ENCODE data around the gene LPIN1.
"Not testable (repeated sequence)": the region's sequence is repeated elsewhere in the genome, so short reads cannot be mapped to it uniquely, and the experiment has no call there.

Gene LPIN1

DNA sequence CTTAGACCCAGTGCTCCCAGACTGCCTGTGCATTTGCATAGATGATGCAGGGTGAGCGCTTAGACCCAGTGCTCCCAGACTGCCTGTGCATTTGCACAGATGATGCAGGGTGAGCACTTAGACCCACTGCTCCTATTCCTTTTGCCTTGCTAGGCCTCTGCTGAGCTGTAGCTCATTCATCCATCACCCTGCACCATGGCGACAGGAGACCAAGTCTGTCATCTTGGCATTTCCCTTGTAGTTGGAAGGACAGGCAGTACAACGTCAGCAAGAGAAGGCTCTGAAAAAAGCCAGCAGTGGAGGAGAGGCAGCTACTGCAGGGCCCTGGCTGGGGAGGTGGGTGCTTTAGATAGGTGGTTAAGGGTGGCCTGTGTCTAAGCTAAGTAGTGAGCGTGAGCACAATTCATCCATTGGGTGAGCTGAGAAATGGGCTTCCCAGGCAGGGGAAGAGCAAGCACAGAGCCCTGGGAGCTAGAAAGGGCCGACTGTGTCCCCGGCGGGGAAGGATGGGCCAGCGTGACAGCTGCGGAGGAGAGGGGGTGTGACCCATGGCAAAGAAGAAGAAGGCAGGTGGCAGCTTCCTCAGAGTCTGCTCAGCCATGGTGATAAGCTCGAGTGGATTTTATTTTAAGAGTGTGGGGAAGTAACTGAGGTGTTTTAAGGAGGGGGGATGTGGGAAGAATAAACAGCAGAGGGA, 108.8 kb downstream of the LPIN1 start:
- no peaks in the 10 kb centered on the region for H3K27me3 Mint-ChIP-seq
- no peak overlapping the region for H3K4me3 Mint-ChIP-seq
- peaks cover 3% of the 10 kb centered on the region for H3K36me3 Mint-ChIP-seq
- peaks cover 6% of the 10 kb centered on the region for H3K9me3 Mint-ChIP-seq
- no peak overlapping the region for H3K27ac Mint-ChIP-seq
- H3K4me1 Mint-ChIP-seq, result no peaks in the 10 kb centered on the region

DNA sequence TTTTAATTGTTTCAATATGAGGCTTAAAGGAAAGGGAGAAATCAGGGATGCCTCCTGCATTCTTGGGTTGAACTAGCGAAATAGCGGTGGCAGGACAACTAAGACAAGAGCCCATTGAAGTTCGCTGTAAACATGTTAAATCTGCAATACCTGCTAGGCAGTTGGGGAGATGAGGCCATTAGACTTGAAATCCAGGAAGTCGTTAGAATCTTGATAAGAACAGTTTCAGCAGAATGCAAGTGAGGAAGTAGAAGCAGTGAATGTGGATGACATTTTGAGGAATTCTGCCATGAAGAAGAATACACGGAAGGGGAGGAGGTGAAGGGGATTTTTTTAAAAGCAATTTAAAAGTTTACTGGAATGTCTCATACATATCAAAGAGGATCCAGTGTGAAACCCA, 109.7 kb downstream of the LPIN1 start:
- H3K27me3 Mint-ChIP-seq, result no peaks in the 10 kb centered on the region
- peaks cover 6% of the 10 kb centered on the region for H3K9me3 Mint-ChIP-seq
- H3K4me3 Mint-ChIP-seq, result no peak overlapping the region
- peaks cover 3% of the 10 kb centered on the region for H3K36me3 Mint-ChIP-seq
- no peaks in the 10 kb centered on the region for H3K4me1 Mint-ChIP-seq
- H3K27ac Mint-ChIP-seq, result no peak overlapping the region

DNA sequence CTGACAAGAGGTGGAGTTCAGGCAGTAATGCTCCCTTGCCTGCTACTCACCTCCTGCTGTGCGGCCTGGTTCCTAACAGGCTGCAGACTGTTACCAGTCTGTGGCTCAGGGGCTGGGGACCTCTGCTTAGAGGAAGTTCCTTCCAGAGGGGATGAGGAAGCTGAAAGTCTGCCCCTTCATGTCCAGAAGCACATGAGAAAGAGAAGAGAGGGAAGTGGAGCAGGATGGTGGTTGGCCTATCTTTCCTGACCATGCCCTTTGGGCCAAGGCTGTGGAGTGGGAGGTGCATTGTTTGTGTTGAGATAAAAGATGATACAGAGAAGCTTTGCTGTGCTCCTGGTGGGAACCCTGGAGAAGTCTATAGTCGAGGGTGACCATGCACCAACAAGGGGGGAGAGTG, 112.5 kb downstream of the LPIN1 start:
- H3K9me3 Mint-ChIP-seq, result peaks cover 6% of the 10 kb centered on the region
- H3K27ac Mint-ChIP-seq, result peak overlapping the region; percentile 37
- H3K4me1 Mint-ChIP-seq, result peaks cover 5% of the 10 kb centered on the region
- H3K36me3 Mint-ChIP-seq, result peaks cover 3% of the 10 kb centered on the region
- no peaks in the 10 kb centered on the region for H3K27me3 Mint-ChIP-seq
- H3K4me3 Mint-ChIP-seq, result no peak overlapping the region

DNA sequence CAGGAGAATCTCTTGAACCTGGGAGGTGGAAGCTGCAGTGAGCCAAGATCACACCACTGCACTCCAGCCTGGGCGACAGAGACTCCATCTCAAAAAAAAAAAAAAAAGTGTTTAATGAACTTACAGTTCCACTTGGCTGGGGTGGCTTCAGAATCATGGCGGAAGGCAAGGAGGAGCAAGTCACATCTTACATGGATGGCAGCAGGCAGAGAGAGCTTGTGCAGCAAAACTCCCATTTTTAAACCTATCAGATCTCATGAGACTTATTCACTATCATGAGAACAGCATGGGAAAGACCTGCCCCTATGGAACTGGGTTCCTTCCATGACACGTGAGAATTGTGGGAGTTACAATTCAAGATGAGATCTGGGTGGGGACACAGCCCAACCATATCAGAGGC, 113.5 kb downstream of the LPIN1 start:
- not testable (repeated sequence) for H3K27ac Mint-ChIP-seq, H3K9me3 Mint-ChIP-seq, H3K4me1 Mint-ChIP-seq, H3K4me3 Mint-ChIP-seq, H3K27me3 Mint-ChIP-seq, H3K36me3 Mint-ChIP-seq

DNA sequence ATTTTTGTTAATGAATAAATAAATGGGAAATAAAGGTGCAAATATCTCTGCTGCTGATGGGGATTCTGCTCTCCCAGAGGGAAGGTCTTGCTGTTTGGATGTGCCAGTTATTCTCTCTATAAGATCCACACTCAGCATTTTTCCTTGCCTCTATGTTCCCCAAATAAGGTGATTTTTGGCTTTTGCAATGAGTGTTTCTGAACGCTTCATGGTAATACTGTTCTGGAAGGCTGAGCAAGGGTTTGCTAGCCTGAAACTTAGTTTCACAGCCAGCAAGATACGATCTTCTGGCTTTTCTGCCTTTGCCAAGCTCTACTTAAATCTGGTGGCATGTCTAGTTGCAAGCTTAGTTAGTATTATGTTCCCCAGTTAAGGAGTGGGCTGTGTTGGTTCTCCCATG, 114.6 kb downstream of the LPIN1 start:
- Mint-ChIP-seq H3K27me3 (no peaks in the 10 kb centered on the region), H3K27ac (no peak overlapping the region), H3K36me3 (peaks cover 3% of the 10 kb centered on the region), H3K4me1 (peaks cover 8% of the 10 kb centered on the region), H3K4me3 (no peak overlapping the region), H3K9me3 (peaks cover 6% of the 10 kb centered on the region)

DNA sequence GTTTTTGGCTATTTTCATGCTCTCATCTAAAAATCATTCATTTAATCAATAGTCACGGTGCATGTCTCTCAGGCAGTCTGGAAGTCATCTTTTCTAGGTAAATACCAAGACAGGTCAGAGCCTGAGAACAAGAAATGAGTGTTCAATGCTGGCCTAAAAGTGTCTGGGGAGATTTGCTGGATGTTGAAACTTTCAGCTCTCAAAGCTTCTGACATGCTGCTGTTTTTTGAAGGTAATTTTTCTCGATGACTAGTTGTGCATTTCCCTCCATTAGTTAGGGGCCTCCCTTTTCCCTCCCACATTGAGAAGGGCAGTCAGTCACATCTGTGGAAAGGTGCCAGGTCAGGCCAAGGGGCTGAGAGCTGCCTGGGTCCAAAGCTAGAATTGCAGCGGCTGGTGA, 115.6 kb downstream of the LPIN1 start:
- Mint-ChIP-seq H3K4me1 (peaks cover 12% of the 10 kb centered on the region), H3K27me3 (no peaks in the 10 kb centered on the region), H3K27ac (no peak overlapping the region), H3K4me3 (no peak overlapping the region), H3K9me3 (peaks cover 6% of the 10 kb centered on the region), H3K36me3 (peaks cover 3% of the 10 kb centered on the region)

DNA sequence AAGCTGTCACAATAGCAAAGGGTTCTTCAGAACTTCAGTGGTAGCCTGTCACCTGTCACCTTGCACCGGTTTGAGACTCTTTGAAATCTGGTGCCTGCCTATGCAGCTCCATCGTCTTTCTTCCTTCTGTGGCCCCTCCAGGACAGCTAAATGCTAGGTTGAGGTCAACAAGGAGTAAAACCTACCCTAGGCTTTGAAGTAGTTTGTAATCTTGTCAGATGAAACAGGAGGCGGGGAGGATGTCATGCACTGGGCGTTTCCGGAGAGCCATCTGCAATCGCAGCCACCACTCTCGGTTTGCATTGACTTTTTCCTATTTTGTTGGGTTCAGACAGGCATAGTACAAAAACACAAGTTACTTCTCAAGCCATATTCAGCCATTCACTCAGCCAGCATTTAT, 116.7 kb downstream of the LPIN1 start:
- Mint-ChIP-seq H3K9me3 (peaks cover 6% of the 10 kb centered on the region), H3K4me1 (peaks cover 14% of the 10 kb centered on the region), H3K27ac (no peak overlapping the region), H3K36me3 (peaks cover 3% of the 10 kb centered on the region), H3K27me3 (no peaks in the 10 kb centered on the region), H3K4me3 (no peak overlapping the region)

DNA sequence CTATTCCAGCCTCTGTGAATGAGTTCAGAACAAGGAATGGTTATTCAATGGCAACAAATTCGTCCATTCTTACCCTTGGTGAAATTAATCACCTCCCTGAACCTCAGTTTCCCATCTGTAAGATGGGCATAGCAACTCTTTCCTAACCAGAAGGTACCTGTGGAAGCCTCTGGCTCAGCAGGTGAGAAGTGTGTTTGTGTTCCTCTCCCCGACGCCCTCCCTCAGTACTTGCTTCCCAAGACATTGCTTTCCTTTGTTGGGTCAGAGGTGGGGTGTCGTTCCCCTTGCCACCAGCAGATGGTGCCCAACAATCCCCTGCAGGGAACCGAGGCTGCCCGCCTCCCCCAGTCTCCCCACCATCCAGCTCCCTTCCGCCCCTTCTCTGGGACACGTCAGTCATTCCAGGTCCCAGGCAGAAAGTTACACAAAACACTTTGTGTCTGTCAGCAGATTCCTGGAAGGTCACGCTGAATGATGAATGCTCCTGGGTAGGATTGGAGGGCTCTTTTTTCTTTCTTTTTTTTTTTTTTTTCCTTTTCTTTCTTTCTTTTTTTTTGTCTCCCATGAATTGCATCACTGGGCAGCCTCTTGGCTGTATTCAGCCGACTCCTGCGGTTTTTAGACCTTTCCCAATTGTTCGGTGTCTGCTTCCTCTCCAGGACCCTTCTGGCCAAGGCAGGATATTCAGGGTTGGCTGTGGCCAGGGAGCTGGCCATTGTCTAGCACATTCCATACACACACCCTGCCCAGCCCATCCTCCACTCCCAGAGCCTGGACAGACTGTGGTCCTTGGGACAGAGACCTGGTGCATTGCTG, 117.3 kb downstream of the LPIN1 start:
- Mint-ChIP-seq H3K27ac (peak overlapping the region; percentile 9), H3K9me3 (peaks cover 6% of the 10 kb centered on the region), H3K36me3 (peaks cover 3% of the 10 kb centered on the region), H3K4me1 (peaks cover 14% of the 10 kb centered on the region), H3K27me3 (no peaks in the 10 kb centered on the region), H3K4me3 (peak overlapping the region; percentile 47)

DNA sequence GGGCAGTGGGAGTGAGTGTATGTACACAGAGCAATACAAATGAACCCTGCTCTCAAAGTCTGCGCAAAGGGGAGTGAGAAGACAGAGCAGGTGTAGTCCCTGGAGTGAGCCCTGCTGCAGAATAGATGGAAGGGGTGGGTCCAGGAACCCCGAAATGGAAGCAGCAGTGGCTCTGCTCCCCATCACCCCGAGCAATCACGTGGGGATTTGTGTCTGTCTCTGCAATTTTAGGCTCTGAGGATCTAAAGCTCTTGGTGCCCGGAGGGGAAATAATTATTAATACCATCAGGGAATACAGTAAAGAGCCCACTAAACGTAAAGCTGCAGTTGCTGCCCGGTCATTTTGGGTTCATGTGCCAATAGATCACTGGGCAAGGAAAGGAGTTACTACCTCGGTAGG, 118.3 kb downstream of the LPIN1 start:
- Mint-ChIP-seq H3K27ac (no peak overlapping the region), H3K9me3 (no peaks in the 10 kb centered on the region), H3K4me1 (peaks cover 14% of the 10 kb centered on the region), H3K4me3 (no peak overlapping the region), H3K27me3 (no peaks in the 10 kb centered on the region), H3K36me3 (no peaks in the 10 kb centered on the region)

DNA sequence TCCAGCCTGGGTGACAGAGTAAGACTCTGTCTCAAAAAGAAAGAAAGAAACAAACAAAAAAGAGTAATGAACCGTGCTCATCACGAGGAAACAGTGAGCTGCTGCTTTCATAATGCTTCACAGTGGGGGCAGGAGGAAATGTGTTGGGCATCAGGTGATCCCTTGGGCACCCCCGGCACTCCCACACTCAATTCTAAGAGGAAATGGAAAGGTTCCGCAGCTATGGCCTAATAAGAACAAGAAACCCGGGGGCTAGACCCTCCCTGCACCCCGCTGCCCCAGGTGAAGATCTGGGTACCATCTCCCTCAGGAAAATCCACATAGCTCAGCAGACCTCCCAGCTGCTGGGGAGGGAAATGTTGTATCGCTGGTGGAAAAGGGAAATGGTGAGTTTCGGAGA, 118.9 kb downstream of the LPIN1 start:
- Mint-ChIP-seq H3K36me3 (no peaks in the 10 kb centered on the region), H3K27me3 (no peaks in the 10 kb centered on the region), H3K9me3 (no peaks in the 10 kb centered on the region), H3K4me3 (no peak overlapping the region), H3K4me1 (peaks cover 14% of the 10 kb centered on the region), H3K27ac (no peak overlapping the region)

DNA sequence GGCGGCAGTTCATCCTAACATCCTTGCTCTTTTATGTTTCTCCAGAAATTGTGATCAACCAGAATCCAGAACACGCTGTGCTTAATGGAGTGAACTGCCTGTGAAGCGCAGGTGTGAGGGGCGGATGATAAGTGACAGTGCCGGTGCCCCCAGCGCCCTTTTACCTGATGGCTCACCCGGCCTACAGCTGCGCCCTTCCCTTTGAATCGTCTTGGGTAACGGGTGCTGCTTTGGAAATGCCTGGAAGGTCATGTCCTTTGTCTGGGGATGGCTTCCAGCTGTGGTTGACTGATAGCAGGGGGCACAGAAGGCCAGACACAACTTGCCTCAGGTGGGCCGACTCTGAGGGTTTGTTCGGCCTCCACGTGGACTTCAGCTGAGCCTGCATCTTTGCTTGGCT, 119.4 kb downstream of the LPIN1 start:
- H3K4me3 Mint-ChIP-seq, result no peak overlapping the region
- H3K4me1 Mint-ChIP-seq, result peaks cover 14% of the 10 kb centered on the region
- no peak overlapping the region for H3K27ac Mint-ChIP-seq
- no peaks in the 10 kb centered on the region for H3K9me3 Mint-ChIP-seq
- H3K36me3 Mint-ChIP-seq, result no peaks in the 10 kb centered on the region
- no peaks in the 10 kb centered on the region for H3K27me3 Mint-ChIP-seq

DNA sequence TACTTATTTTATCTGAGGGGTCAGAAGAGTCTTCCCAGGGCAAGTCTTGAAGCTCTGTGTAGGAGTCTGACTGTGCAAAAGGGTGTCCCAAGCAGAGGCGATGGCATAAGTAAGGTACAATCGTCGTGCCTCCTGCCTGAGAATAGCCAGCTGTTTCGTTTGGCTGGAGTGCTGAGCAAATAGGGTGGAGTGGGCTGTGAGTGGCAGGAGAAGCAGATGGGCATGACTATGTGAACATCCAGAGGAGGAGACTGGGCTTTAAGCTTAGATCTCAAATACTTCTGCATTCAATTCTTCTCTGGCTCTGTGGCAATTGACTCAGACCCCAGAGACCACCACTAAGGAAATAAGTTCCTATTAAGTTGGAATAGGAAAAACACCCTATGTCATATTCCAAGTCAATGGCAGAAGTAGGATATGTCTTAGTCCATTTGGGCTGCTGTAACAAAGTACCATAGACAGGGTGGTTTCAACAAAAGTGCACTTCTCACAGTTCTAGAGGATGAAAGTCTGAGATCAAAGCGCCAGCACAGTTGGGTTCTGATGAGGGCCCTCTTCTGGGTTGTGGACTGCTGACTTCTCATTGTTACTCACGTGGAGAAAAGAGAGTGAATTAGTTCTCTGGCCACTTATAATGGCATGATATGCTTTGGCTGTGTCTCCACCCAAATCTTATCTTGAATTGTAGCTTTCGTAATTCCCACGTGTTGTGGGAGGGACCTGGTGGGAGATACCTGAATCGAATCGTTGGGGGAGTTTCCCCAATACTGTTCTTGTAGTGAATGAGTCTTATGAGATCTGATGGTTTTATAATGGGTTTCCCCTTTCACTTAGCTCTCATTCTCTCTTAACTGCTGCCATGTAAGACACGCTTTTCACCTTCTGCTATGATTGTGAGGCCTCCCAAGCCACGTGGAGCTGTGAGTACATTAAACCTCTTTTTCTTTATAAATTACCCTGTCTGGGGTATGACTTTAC, 120.2 kb downstream of the LPIN1 start:
- Mint-ChIP-seq H3K27me3 (no peaks in the 10 kb centered on the region), H3K4me3 (no peak overlapping the region), H3K27ac (peak overlapping the region; percentile 38), H3K36me3 (no peaks in the 10 kb centered on the region), H3K9me3 (no peaks in the 10 kb centered on the region), H3K4me1 (peaks cover 14% of the 10 kb centered on the region)

DNA sequence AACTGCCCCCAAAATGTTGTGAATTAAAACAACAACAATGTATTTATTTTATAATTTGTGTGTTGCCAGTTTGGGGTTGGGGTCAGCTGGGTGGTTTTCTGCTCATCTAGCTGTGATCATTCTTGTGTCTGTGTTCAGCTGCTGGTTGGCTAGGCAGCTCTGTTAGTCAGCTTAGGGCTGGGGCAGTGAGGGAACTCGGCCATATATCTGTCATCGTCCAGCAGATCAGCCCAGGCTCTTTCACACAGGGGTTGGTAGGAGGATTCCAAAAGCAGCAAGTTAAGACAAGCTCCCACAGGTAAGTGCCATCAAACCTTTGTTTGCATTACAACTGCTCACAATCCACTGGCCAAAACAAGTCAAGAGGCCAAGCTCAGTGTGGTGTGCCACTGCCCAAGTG, 121.5 kb downstream of the LPIN1 start:
- H3K4me3 Mint-ChIP-seq, result no peak overlapping the region
- no peaks in the 10 kb centered on the region for H3K36me3 Mint-ChIP-seq
- H3K27ac Mint-ChIP-seq, result peak overlapping the region; percentile 3
- H3K9me3 Mint-ChIP-seq, result no peaks in the 10 kb centered on the region
- H3K27me3 Mint-ChIP-seq, result no peaks in the 10 kb centered on the region
- H3K4me1 Mint-ChIP-seq, result peaks cover 22% of the 10 kb centered on the region

DNA sequence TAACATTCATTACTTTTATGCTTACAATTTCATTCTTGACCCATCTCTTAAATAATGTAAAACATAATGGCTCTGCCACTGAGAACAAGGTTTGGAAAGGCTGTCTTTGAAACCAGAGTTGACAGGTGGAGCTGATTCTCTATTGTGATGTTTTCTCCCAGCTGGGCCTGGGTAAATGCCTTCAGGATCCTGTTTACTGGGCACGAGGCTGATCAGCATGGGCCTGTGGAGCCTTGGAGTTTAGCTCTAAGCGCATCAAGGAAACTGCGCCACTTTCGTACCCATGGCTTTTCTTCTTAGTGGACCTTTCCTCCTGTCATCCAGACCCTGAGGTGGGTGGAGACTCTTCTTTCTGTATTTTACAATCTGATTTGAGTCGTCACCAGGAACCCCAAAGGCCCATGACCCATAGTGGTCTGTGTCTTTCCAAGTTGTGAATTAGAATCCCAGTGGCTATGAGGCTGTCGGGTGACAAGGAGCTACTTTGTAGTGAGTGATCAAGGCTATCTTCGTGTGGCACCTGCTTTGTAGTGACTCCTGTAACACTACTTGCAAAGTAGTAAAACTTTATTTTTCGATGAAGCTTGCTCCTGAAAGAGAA, 123.1 kb downstream of the LPIN1 start:
- Mint-ChIP-seq H3K9me3 (no peaks in the 10 kb centered on the region), H3K36me3 (no peaks in the 10 kb centered on the region), H3K27ac (no peak overlapping the region), H3K4me1 (peaks cover 21% of the 10 kb centered on the region), H3K4me3 (no peak overlapping the region), H3K27me3 (no peaks in the 10 kb centered on the region)

DNA sequence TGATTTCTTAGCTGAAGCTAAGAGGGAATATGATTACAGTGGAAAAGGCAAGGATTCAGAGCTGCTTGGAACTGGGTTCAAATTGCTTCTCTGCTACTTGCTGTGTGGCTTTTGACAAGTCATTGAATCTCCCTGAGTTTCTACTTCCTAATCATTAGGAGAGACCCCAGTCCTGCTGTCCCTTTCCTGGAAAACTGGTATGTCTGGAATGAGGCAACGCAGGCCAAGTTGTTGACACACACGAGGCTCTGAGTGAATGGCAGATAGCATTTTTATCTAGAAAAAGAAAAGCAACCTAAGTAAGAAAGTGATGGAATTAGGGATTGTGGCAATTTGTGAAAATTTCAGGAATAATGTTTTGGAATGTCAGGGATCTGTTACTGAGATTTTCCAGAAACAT, 123.6 kb downstream of the LPIN1 start:
- Mint-ChIP-seq H3K9me3 (no peaks in the 10 kb centered on the region), H3K4me3 (no peak overlapping the region), H3K27me3 (no peaks in the 10 kb centered on the region), H3K36me3 (no peaks in the 10 kb centered on the region), H3K4me1 (peaks cover 21% of the 10 kb centered on the region), H3K27ac (no peak overlapping the region)
